IPS DF 6.9 (cell line): ENCODE results near the gene PRR5.

Experiments
- DNase-seq: peaks from one replicate; pipeline ENCODE4 v3.0.0-alpha.2; 2013; ENCODE audit warnings: low read depth, low spot score
- H3K27ac ChIP-seq: one replicate; pipeline ENCODE4 v1.5.1; 2013; ENCODE audit warnings: low read length, control low read depth
- H3K27me3 ChIP-seq: 2 replicates; pipeline ENCODE4 v1.6.1; 2013; ENCODE audit warnings: mild to moderate bottlenecking, low read length; ENCODE audit not compliant: control insufficient read depth, insufficient read depth
- H3K36me3 ChIP-seq: 2 replicates; pipeline ENCODE4 v1.6.1; 2013; ENCODE audit warnings: low read length; ENCODE audit not compliant: control insufficient read depth, insufficient read depth
- H3K4me1 ChIP-seq: 2 replicates; pipeline ENCODE4 v1.6.1; 2013; ENCODE audit warnings: low read length; ENCODE audit not compliant: control insufficient read depth, insufficient read depth
- H3K4me3 ChIP-seq: 2 replicates; pipeline ENCODE4 v1.5.1; 2013; ENCODE audit warnings: mild to moderate bottlenecking, low read length
- H3K9me3 ChIP-seq: 2 replicates; pipeline ENCODE4 v1.6.1; 2013; ENCODE audit warnings: low read length, inconsistent platforms; ENCODE audit not compliant: control insufficient read depth, insufficient read depth
- WGBS: extraction: QIAGEN DNeasy Blood & Tissue Kit; methylation state at CpG from one replicate; pipeline ENCODE4 v1.1.7; 2013; ENCODE audit warnings: mixed read lengths, missing lambda C conversion rate; ENCODE audit not compliant: insufficient read length, insufficient coverage; 5-methylcytosine and 5-hydroxymethylcytosine counted together

The PRR5 gene

GRCh38 chr22:44776605-44777363 is 74.8 kb downstream of the PRR5 start:
- Histone ChIP-seq H3K4me1 (peaks cover 2% of the 10 kb centered on the region; the same call in 1 of the 2 replicates), H3K36me3 (no peaks in the 10 kb centered on the region; the same call in 1 of the 2 replicates), H3K27ac (no peak overlapping the region), H3K27me3 (no peaks in the 10 kb centered on the region), H3K4me3 (no peak overlapping the region), H3K9me3 (no peaks in the 10 kb centered on the region)
- no peak for DNase-seq
- no CpG with 5 or more reads among the region's 16 CpGs for WGBS

- peaks cover 2% of the 10 kb centered on the region; the same call in 1 of the 2 replicates for H3K4me1 ChIP-seq
- WGBS: no CpG with 5 or more reads among the region's 2 CpGs
- no peak for DNase-seq
- H3K9me3 ChIP-seq: no peaks in the 10 kb centered on the region
- H3K27ac ChIP-seq: no peak overlapping the region
- no peaks in the 10 kb centered on the region; the same call in none of the 2 replicates for H3K36me3 ChIP-seq
- no peak overlapping the region for H3K4me3 ChIP-seq
- H3K27me3 ChIP-seq: no peaks in the 10 kb centered on the region
These were observed 75.4 kb downstream of the PRR5 start for GRCh38 chr22:44777364-44777755.

GRCh38 chr22:44780876-44781449 is 79.0 kb downstream of the PRR5 start:
- no peaks in the 10 kb centered on the region for H3K9me3 ChIP-seq
- H3K27me3 ChIP-seq: no peaks in the 10 kb centered on the region
- no CpG with 5 or more reads among the region's 17 CpGs for WGBS
- no peak overlapping the region for H3K27ac ChIP-seq
- peaks cover 9% of the 10 kb centered on the region for H3K4me1 ChIP-seq
- no peak overlapping the region for H3K4me3 ChIP-seq
- no peaks in the 10 kb centered on the region; the same call in 1 of the 2 replicates for H3K36me3 ChIP-seq
- no peak for DNase-seq

GRCh38 chr22:44782363-44782963 is 80.5 kb downstream of the PRR5 start:
- no peaks in the 10 kb centered on the region; the same call in none of the 2 replicates for H3K36me3 ChIP-seq
- WGBS: no CpG with 5 or more reads among the region's 17 CpGs
- H3K27ac ChIP-seq: no peak overlapping the region
- DNase-seq: no peak
- H3K9me3 ChIP-seq: no peaks in the 10 kb centered on the region
- H3K4me3 ChIP-seq: no peak overlapping the region
- H3K27me3 ChIP-seq: no peaks in the 10 kb centered on the region
- peaks cover 7% of the 10 kb centered on the region for H3K4me1 ChIP-seq

DNA sequence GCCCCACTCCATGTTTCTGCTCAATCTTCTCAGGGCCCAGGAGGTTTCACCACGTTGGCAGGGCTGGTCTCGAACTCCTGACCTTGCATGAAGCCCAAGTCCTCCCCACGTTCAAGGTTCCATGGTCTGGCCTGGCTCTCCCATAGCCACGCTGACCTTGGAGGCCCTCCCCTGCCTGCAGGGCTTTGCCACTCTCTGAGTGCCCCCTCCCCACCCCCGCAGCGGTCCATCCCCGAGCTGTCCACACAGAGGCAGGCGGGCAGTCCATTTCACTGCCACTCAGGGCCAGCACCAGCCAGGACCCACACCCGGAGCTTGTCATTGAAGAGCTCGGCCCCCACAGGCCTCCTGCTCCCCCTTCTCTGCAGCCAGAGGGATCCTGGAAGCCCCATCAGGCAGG is 81.1 kb downstream of the PRR5 start:
- Histone ChIP-seq H3K36me3 (no peaks in the 10 kb centered on the region; the same call in none of the 2 replicates), H3K27me3 (no peaks in the 10 kb centered on the region), H3K4me1 (peaks cover 7% of the 10 kb centered on the region), H3K27ac (no peak overlapping the region), H3K9me3 (no peaks in the 10 kb centered on the region), H3K4me3 (no peak overlapping the region)
- no CpG with 5 or more reads among the region's 10 CpGs for WGBS
- DNase-seq: no peak

DNA sequence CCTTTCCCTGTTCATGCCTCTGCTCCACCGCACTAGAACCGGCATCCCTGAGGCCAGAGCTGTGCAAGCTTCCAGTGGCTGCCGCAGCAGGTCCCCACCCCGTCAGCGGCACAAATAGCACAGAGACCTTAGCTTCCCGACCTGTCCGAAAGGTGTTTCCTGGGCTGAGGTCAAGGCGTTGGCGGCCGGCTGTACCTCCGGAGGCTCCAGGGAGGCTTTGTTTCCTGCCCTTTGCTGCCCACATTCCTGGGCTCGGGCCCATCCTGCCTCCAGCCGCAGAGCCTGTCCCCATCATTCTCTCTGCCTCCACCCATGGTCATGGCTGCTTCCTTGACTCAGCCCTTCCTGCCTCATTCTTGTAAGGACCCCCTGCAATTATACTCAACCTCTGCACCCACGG is 81.6 kb downstream of the PRR5 start:
- WGBS: no CpG with 5 or more reads among the region's 14 CpGs

DNA sequence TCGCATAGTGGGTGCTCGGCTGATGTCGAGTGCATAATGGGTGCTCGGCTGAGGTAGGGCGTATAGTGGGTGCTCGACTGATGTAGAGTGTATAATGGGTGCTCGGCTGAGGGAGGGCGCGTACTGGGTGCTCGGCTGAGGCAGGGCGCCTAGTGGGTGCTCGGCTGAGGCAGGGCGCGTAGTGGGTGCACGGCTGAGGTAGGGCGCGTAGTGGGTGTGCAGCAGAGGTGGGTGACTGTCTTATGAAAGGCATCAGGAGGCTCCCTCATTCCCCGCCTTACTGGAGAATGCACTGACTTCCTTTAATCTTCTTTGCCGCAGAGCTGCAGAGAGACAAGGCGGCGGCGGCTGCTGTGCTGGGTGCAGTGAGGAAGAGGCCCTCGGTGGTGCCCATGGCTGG is 84.1 kb downstream of the PRR5 start:
- Histone ChIP-seq H3K27ac (no peak overlapping the region), H3K4me1 (peaks cover 7% of the 10 kb centered on the region), H3K9me3 (no peaks in the 10 kb centered on the region), H3K36me3 (no peaks in the 10 kb centered on the region; the same call in none of the 2 replicates), H3K4me3 (no peak overlapping the region), H3K27me3 (no peaks in the 10 kb centered on the region)
- no CpG with 5 or more reads among the region's 23 CpGs for WGBS
- no peak for DNase-seq

More for the DNA sequence above, 81.6 kb downstream of the PRR5 start:
- H3K36me3 ChIP-seq: no peaks in the 10 kb centered on the region; the same call in none of the 2 replicates
- peaks cover 7% of the 10 kb centered on the region for H3K4me1 ChIP-seq
- no peak overlapping the region for H3K27ac ChIP-seq
- H3K4me3 ChIP-seq: no peak overlapping the region
- no peaks in the 10 kb centered on the region for H3K27me3 ChIP-seq
- no peak for DNase-seq
- no peaks in the 10 kb centered on the region for H3K9me3 ChIP-seq

DNA sequence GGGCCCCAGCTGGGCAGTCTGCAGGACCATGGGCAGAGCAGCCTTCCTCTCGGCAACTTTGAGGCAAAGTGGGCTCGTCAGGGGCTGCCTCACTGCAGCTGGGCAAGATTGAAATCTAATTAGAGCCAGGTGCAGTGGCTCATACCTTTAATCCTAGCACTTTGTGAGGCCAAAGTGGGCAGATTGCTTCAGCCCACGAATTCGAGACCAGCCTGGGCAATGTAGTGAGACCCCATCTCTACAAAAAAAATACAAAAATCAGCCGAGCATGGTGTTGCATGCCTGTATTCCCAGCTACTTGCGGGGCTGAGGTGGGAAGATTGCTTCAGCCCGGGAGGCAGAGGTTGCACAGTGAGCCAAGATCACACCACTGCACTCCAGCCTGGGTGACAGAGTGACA is 84.6 kb downstream of the PRR5 start:
- no CpG with 5 or more reads among the region's 7 CpGs for WGBS
- DNase-seq: no peak
- H3K9me3 ChIP-seq: no peaks in the 10 kb centered on the region
- no peaks in the 10 kb centered on the region; the same call in none of the 2 replicates for H3K36me3 ChIP-seq
- H3K4me1 ChIP-seq: peaks cover 7% of the 10 kb centered on the region
- no peak overlapping the region for H3K4me3 ChIP-seq
- H3K27me3 ChIP-seq: no peaks in the 10 kb centered on the region
- H3K27ac ChIP-seq: no peak overlapping the region
